Activated gamma-delta T cell (primary cell): ENCODE measurements around the gene EFCAB14.
"Not testable (repeated sequence)": the region's sequence is repeated elsewhere in the genome, so short reads cannot be mapped to it uniquely, and the experiment has no call there.

Experiments used
- DNase-seq: peaks from one replicate; lab custom pipeline; 2025; lab: John Stamatoyannopoulos, UW
- total RNA-seq, 2 donors: gene quantifications; one replicate each; lab custom pipeline; 2026; lab: John Stamatoyannopoulos, UW

The EFCAB14 gene, protein sequence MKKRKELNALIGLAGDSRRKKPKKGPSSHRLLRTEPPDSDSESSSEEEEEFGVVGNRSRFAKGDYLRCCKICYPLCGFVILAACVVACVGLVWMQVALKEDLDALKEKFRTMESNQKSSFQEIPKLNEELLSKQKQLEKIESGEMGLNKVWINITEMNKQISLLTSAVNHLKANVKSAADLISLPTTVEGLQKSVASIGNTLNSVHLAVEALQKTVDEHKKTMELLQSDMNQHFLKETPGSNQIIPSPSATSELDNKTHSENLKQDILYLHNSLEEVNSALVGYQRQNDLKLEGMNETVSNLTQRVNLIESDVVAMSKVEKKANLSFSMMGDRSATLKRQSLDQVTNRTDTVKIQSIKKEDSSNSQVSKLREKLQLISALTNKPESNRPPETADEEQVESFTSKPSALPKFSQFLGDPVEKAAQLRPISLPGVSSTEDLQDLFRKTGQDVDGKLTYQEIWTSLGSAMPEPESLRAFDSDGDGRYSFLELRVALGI
- total RNA-seq = 139 to 149 reads per million in 2 donors

DNA sequence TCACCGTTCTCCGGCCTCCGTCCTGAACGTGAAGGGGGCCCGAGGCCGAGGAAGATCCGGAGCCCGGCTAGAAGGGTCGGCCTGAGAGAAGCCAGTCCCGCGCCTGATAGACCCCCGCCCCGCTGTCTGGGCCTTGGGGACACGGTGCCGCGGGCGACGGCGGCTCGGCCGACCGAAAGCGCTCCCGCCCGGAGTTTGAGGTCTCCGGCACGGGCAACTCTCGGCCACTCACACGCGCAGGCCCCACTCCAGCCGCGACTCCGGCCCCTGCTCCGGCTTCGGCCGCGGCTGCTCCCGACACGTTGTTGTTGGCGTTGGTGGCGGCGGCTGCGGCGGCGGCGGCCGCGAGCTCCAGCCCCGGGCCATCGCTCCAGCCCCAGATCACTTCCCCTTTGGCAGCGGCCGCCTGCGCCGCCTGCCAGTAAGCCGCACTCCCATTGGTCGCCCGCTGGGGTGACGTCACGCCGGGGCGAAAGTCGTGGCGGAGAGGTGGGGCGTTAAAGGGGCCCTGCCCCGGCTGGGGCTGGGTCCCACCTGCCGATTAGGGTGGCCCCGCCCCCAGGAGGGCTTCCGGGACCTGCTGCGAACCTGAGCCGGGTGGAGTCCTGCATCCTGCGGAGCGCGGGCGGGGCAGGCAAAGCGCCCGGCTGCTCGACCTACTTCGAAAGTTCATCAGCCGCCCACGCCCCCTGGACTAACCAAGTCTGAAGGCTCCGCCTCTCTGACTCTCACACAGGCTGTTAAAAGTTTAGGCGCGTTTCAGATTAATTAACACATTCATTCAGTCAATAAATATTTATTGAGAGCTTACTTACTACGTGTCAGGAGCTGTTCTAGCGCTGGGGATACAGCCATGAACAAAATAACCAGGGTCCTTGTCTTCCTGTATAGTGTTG is at the start of gene EFCAB14:
EFCAB14 (minus strand) TSS at position 388 of the 896 bp plus-strand sequence. CDS start 1,027 bp downstream, outside the sequence.
- peak; percentile 100 for DNase-seq

DNA sequence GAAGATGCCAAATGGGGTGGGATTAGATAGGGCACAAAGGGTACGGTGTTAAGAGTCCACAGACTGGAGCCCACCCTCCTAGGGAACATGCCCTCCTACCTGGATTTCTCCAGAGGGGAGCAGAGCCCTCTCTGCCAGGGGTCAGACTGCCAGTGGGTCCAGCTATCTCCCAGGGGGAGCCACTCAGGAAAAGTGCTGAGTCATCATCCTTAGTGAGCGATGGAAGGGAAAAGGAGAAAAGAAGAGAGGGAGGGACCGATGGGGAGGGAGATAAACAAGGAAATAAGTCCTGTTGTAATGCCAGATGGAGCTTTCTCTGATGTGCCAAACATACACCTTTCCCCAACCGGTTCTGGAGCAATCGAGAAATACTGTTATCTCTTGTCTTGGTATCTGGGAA is 49.5 kb upstream of the EFCAB14 start:
- no peak for DNase-seq

DNA sequence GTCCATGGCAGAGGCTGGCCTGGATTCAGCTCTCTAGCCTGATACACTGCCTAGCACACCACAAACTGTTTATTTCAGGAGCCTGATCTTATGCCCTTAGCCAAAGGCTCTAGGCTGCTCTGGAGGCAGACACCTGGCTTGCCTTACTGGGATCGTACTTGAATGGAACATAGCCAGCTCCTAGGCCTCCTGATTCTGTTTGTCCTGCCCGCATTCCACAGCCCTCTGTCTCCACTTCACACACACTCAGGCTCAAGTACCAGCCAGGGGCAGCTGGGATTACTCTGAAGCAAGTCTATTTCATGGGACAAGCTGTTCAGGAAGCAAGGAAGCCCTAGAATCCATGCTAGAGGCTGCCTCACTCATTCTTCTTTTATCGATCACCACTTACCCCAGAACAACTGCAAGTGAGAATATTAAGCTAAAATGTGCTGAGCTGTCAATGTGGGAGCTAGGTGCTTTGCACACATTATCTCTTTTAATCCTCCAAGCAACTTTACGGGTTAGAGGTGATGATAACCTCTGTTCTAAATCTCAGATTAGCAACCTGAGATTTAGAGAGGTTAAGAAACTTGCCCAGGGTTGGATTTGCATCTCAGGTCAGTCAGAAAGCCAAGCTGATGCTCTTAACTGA is 48.9 kb upstream of the EFCAB14 start:
- no peak for DNase-seq

DNA sequence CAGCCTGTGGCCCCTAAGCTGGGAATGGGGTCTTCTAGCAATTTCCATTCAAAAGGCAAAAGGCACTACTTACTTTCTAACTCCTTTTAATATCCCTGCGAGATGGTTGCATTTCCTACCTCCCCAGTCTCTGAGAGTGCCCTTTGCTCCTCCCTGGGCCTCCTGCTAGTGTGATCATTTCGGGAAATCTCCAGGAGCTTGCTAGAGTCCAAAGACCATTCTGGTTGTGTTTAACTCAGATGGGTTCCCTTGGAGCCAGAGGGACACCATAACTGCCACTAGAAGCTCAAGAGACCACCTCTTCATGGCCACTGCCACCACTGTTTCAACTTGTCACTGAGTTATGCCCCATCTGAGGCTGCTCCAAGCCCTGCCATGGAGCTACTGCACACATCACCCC is 45.5 kb upstream of the EFCAB14 start:
- no peak for DNase-seq

DNA sequence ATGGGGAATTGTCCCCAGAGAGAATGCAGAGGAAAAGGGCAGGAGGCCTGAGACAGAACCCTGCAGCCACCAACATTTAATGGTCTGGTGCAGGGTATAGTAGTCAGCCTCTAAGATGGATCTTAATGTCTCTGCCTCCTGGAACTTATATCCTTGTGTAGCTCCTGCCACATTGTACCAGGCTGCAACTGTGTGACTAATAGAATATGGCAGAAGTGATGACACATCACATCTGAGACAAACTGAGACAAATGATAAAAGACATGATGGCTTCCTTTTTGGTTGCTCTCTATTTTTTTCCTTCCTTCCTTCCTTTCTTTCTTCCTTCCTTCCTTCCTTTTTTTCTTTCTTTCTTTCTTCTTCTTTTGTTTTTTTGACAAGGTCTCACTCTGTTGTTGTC is 42.8 kb upstream of the EFCAB14 start:
- DNase-seq = no peak

DNA sequence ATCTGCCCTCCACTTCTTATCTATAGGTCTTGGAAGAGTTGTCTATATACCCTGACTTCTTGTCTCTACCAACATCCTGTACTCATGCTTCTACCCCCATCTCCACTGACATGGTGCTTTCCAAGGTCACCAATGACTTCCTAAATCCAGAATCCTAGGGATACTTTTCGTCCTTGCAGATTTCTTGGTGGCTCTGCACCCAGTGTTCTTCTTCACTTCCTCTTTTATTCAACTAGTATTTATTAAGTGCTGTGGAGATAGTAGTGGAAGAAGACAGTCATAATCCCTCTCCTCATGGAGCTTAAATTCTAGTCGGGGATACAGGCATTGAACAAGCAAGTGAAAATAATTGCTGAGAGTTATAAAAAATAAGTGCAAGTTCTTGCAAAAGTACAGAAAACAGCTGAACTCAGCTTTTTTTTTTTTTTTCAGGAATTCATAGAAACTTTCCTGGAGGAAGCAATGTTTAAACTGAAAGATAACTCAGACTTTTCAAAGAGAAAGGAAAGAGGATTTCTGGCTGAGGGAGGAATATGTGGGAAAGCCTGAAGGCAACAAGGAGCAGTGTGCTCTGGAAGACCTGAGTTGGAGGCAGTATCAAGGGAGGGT is 41.7 kb upstream of the EFCAB14 start:
- DNase-seq = no peak

DNA sequence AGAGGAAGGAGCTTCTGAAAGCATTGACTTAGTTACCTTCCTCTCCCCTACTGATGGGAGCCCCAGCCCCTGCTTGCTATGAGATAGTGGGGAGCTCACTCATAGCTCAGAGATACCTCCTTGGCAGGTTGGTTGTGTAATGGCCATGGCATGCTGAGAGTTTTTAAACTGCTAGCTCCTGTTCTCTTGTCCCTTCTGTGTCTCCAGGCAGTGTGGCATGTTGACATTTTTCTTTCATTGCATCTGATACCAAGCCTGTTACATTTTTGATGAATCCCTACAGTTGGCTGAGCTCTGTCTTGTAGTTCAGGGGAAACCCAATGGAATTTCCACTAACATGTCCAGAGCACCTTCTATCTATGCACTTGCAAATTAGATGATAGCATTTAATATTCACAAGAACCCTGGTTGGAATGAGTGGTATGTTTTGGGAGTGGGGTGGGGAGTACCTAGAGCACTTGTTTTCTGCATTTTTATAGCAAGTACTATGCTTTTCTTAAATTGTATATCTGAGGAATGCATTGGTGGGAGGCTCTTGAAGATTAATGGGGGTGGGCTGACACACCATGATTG is 39.1 kb upstream of the EFCAB14 start:
- DNase-seq = no peak

DNA sequence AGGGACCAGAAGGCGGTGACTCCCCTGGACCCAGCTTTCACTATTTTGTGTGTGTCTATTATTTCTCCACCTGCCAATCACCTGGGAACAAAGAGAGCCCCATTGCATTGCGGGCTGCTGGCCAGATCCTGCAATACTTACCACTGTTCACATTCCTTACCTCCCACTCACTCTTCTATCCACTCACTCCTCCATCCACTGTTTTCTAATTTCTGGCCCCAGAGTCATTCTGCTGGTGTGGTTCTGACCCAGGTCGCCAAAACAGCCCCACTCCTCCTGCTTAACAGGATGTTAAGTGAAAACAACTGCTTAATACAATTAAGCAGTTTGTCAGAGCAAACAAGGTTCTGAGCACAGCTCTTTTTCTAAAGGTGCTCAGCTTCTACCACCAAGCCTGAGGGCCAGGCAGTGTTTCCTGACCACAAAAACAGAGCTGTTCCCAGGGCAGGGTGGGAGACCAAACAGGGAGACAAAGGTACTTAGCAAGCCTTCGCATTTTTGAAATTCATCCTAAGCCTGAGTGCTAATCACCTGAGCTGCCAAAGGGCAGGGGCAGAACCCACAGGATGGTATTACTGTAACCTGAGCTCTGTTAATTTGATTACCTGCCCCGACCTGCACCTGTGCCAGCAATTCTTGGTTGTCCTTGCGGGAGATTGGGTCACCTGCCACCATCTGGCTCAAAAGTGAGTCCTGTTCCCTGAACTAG is 38.5 kb upstream of the EFCAB14 start:
- DNase-seq = no peak

DNA sequence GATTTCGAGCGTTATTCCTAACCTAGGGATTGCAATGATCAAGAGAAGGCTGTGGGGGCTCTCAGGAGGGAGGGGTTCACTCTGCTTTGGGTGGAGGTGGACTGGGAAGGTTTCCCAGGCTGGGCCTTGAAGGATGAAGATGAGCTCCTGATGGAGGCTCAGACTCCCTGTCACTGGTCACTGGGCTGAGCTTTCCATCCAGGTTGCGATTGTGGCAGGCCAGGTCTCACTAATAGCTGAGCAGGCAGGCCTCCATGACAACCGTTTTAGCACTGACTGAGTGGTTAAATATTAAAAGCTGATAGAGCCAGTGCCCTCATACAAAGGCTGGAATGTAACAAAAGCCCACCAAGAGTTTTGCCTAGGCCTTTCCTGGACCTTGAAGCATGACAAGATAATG is 36.2 kb upstream of the EFCAB14 start:
- DNase-seq = no peak

DNA sequence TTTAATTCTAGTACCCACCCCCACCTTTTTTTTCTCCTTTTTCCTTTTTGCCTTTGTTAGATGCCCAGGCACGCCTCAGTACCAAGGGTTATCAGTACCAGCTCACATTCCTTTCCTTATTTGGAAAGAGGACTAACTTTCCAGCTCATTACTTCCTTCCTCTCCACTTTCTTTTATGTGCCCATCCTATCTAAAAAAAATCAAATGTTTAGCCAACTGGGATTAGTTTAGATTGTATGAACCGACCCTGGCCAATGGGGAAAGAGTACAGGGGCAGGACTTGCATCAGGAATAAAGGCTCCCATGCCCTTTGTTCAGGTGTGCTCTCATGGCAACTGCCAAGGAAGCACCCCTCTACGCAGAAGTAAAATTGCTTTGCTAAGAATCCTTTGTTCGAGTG is 35.8 kb upstream of the EFCAB14 start:
- not testable (repeated sequence) for DNase-seq

DNA sequence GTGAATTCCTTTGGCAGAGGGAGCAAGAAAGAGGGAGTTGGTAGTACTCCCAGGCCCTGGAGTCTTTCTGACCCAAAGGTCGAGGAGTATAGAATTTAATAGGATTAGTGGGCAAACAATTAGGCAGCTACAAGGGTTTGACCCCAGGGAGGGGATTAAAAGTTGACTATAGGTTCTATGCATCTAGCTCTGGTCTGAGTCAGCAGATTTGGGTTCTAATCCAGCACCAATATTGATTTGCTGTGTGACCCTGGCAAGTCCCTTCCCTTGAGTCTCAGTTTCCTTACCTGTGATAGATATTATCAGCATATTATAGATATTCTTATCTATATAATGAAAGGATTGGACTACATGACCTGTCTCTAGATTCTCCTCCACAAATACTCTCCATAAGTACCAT is 35.1 kb upstream of the EFCAB14 start:
- no peak for DNase-seq

DNA sequence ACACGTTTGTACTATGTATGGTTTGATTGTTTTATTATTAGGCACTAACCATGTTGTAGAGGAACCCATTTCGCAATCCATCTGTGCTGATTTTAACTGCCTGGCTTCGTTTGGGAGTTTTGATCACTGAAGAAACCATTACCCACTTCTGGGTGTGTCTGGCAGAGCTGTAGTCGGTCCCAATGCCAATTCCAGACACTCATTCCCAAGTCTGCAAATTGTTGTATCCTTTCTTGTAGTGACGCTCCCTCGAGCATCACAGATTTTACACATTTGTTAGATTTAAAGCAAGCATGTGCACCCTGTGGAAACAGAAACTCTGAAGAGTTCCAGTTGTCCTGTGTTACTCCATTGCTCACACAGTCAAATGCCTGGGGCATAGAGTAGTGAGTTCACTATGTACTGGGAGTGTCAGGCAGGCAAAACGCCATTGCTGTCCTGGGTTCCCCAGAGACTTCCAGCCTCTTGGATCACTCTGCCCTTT is 31.0 kb upstream of the EFCAB14 start:
- DNase-seq = no peak

DNA sequence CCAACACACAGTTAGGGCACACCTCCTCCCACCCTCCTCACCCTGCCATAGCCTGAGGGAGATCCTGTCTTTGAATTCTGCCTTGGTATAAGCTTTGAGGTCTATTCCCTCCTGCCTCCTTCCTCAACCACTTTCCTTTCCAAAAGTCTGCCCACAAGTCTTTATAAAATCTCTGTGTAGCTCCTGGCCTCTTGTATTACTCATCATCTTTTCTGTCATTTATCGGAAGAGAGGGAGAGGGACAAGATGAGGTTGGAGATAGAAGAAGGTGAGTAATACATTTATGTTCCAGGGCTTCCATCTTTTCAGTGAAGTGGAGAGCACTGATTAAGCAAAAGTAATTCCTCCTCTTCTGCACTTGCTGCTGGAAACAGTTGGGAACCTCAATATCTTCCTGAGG is 30.5 kb upstream of the EFCAB14 start:
- no peak for DNase-seq

DNA sequence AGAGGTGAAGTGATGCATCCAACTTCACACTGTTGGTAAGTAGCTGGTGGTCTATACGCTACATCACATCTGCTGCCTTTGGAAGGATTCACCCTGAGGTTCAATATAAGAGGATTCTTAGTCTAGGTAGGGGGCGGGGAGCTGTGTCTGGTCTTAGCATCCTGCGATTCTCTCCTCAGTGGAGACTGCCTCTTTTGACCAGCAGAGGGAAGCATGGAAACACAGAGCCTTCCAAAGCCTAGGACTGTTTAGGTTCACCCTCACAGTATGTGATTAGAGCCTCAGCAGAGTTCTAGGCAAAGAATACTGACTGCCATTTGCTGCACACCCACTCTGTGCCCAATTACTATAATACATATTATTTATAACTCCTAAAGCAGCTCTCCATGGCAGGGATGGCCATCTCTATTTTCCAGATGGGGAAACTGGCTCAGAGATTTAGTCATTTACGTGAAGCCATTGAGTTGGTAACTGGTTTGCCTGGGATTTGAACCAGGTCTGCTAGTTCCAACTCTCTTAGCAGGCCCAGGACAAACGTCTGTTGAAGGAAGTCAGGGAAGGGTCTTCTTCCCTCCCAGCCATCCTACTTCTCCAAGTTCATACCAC is 28.9 kb upstream of the EFCAB14 start:
- no peak for DNase-seq

DNA sequence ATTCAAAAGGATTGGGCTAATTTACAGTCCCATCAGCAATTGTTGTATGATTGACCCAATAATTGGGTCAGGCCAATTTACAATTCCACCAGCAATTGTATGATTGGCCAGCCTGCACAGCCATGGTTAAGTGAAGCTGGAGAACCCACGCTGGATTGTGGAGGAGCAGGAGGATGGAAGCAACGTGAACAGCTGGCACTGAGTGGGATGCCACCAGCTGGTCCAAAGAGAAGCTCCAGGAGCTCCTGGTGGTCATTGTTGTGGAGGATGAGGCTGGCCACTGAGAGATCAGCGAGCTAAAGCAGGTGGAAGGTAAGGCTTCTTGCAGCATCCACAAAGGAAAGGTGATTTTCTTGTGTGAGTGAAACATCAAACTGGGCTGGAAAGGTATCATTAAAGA is 23.2 kb upstream of the EFCAB14 start:
- no peak for DNase-seq

DNA sequence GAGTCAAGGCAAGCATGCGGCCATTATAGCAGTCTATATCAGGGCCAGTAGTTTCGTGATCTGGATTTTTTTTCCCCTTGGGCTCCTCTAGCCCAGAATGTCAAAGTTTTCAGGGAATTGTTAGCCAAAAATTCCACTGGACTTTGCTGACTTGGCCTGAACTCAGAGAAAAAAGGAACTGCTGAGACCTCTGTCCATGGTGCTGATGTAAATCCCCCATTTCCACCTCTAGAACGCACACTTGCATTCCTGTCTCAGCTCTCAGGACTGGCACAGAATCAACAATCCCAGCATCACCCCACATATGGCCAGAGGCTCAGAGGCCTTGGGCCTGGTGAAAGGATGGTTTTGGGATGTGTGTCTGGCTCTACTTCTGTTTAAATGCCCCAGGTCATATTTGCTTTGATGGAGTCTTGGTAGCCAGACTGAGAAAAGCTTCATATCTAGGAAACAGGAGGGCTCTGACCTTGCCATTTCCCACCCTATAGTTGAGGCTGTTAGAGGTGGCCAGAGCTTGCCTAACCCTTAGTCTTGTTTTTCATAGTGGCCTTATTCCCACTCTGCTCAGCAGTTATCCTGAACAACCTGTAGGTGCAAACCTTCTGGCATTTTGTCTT is 16.9 kb upstream of the EFCAB14 start:
- DNase-seq = no peak

DNA sequence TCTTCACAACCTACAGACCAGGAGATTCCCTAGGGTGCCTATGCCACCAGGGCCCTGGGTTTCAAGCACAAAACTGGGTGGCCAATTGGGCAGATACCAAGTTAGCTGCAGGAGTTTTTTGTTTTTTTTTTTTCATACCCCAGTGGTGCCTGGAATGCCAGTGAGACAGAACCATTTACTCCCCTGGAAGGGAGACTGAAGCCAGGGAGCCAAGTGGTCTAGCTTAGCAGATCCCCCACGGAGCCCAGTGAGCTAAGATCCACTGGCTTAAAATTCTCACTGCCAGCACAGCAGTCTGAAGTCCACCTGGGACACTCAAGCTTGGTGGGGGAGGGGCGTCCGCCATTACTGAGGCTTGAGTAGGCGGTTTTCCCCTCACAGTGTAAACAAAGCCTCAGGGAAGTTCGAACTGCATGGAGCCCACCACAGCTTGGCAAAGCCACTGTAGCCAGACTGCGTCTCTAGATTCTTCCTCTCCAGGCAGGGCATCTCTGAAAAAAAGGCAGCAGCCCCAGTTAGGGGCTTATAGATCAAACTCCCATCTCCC is 9.5 kb upstream of the EFCAB14 start:
- DNase-seq = not testable (repeated sequence)

DNA sequence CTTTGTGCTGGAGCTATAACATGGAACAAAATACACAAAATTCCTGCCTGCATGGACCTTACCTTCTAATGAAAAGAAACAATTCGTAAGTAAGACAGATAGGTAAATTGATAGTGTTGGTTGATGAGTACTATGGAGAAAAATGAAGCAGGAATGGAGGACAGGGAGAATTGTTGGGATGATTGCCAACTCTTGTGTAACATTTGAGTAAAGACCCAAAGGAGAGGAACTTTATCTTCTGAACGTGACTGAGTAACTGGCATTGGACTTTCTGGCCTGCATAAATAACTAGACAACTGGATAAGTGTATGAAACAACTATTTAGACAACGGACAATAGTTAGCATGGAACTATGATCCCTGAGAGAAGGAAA is 6.8 kb upstream of the EFCAB14 start:
- no peak for DNase-seq

DNA sequence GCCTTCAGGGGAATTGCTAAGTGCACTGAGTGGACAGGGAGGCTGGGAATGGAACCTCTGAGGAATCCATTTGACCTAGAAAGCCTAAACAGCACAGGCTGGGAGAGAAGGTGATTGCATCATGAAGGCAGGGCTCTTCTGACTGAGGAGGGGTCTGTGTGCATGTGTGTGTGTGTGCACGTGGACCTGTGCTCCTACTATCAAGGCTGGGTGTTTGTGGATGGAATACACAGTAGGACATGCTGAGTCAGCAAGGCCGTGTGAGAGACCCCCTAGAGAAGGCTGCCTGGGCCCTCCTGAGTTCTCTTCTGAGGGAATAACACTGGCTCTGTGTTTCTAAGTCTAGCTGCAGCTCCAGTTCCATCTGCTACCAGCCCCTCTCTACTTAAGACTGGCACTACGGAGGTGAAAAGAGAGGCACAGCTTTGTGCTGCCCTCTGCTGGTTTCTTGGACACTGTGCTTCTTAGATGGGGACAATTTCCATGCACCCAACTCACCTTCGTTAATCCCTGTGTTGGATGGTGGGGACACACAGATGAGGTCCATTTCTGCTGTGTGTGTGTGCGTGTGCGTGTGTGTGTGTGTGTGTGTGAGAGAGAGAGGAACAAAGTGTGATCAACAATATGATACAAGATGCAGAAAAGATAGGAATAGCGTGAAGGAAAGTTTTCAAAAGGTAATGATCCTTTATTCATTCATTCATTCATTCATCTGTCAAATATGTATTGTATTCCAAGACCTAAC is 6.2 kb upstream of the EFCAB14 start:
- DNase-seq = no peak
